ENCODE data around the gene SLC8A1.

- TF ChIP-seq POLR2A (IDR thresholded peaks at IDR 0.05; ENCODE audit: extremely low read depth, insufficient read length) (no peak), CTCF (IDR thresholded peaks at IDR 0.05; ENCODE audit: low read depth, low read length) (no peak), MAX (IDR thresholded peaks at IDR 0.05; ENCODE audit: low read depth, low read length) (no peak), MYC (IDR thresholded peaks at IDR 0.05; ENCODE audit: low read depth, low read length) (no peak)
These were observed 356.9 kb downstream of the SLC8A1 start for GRCh38 chr2:40095000-40095399.
